Measurements from ENCODE around the gene PROKR2. TPM values are rescaled to one million over a fixed set of nuclear protein-coding genes. Genes with fewer than 3 reads are reported as not detected.
A peak's percentile ranks its signal among the peaks of the same experiment; 100 is the strongest.

The PROKR2 gene
- total RNA-seq, 1 donor from 2014 or later: 5.9 TPM

DNA sequence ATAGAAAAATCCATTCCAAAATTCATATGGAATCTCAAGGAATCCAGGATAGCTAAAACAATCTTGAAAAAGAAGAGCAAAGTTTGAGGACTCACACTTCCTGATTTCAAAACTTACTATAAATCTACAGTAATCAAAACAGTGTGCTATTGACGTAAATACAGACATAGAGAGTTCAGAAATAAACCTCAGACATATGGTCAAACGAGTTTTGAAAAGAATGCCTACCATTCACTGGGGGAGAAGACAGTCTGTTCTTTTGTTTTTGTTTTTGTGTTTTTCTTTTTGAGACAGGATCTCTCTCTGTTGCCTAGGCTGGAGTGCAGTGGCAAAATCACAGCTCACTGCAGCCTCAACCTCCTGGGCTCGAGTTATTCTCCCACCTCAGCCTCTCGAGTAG, 25.3 kb upstream of the PROKR2 start:
- no peak for DNase-seq (ENCODE audit: extremely low spot score, unreplicated experiment)
- TF ChIP-seq, protein P1, sequence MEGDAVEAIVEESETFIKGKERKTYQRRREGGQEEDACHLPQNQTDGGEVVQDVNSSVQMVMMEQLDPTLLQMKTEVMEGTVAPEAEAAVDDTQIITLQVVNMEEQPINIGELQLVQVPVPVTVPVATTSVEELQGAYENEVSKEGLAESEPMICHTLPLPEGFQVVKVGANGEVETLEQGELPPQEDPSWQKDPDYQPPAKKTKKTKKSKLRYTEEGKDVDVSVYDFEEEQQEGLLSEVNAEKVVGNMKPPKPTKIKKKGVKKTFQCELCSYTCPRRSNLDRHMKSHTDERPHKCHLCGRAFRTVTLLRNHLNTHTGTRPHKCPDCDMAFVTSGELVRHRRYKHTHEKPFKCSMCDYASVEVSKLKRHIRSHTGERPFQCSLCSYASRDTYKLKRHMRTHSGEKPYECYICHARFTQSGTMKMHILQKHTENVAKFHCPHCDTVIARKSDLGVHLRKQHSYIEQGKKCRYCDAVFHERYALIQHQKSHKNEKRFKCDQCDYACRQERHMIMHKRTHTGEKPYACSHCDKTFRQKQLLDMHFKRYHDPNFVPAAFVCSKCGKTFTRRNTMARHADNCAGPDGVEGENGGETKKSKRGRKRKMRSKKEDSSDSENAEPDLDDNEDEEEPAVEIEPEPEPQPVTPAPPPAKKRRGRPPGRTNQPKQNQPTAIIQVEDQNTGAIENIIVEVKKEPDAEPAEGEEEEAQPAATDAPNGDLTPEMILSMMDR (conservative IDR thresholded peaks at IDR 0.05): no peak
- Mint-ChIP-seq H3K4me1 (ENCODE audit: unreplicated experiment) (no peaks in the 10 kb centered on the region), H3K4me3 (no peak overlapping the region), H3K9me3 (peaks cover 5% of the 10 kb centered on the region), H3K27ac (no peak overlapping the region), H3K36me3 (no peaks in the 10 kb centered on the region), H3K27me3 (peaks cover 16% of the 10 kb centered on the region)

DNA sequence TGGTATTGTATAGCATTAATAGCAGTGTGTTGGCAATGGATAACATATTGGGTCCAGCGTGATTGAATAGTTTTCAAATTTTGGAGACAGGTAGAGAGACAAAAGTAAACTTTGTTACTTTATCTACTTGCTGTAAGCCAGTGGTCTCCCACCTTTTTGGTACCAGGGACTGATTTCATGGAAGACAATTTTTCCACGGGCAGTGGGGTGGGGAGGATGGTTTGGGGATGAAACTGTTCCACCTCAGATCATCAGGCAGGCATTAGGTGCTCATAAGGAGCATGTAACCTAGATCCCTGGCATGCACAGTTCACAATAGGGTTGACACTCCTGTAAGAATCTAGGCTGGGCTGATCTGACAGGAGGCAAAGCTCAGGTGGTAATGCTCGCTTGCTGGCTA, 14.6 kb upstream of the PROKR2 start:
- TF ChIP-seq, protein P1 (conservative IDR thresholded peaks at IDR 0.05): no peak
- Mint-ChIP-seq H3K36me3 (no peaks in the 10 kb centered on the region), H3K27ac (no peak overlapping the region), H3K27me3 (peaks cover 13% of the 10 kb centered on the region), H3K9me3 (no peaks in the 10 kb centered on the region), H3K4me3 (no peak overlapping the region), H3K4me1 (ENCODE audit: unreplicated experiment) (no peaks in the 10 kb centered on the region)
- no peak for DNase-seq (ENCODE audit: extremely low spot score, unreplicated experiment)

DNA sequence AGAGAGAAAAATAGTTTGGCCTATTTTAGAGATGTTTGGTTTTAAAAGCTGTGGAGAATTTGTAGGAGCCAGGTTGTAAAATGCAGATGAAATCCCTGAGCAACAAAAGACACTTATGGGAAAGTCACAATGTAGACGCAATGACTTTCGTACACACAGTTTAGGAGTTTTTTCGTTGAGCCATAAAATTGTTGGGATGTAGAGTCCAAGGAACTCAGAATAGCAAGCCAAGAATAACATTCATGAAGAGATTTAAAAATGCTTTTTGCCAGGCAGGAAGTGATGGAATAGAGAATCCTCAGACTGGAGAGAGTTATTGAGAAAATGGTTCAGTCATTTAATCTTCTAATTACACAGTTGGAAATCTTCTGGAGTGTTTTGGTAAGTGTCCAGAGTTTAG, 11.5 kb upstream of the PROKR2 start:
- Mint-ChIP-seq H3K27me3 (peaks cover 18% of the 10 kb centered on the region), H3K27ac (no peak overlapping the region), H3K4me3 (no peak overlapping the region)

DNA sequence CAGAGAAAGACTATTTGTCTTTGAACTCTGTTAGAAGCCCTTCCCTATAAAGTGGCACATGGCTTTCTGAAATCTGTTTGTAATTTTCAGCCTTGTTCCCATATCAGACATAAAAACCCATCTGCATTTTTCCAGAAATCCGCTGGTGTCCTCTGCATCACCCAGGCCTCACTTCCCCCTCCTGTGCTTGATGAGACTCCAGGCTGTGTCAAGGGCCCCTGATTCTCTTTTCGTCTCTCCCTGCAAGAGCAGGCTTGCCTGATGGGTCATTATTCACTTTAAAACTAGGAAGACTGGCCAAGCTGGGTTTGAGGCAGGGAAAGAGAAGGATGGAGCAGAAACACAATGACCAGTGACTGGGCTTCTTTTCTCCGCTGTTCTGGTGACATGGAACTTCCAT, 10.6 kb upstream of the PROKR2 start:
- no peak for DNase-seq (ENCODE audit: extremely low spot score, unreplicated experiment)
- no peaks in the 10 kb centered on the region for H3K9me3 Mint-ChIP-seq
- H3K36me3 Mint-ChIP-seq: no peaks in the 10 kb centered on the region
- no peak overlapping the region for H3K27ac Mint-ChIP-seq
- H3K27me3 Mint-ChIP-seq: peaks cover 23% of the 10 kb centered on the region
- no peaks in the 10 kb centered on the region for H3K4me1 Mint-ChIP-seq (ENCODE audit: unreplicated experiment)
- no peak overlapping the region for H3K4me3 Mint-ChIP-seq
- TF ChIP-seq, protein P1 (conservative IDR thresholded peaks at IDR 0.05): no peak

More for the DNA sequence above, 11.5 kb upstream of the PROKR2 start:
- Mint-ChIP-seq H3K4me1 (ENCODE audit: unreplicated experiment) (no peaks in the 10 kb centered on the region), H3K9me3 (no peaks in the 10 kb centered on the region), H3K36me3 (no peaks in the 10 kb centered on the region)
- TF ChIP-seq, protein P1 (conservative IDR thresholded peaks at IDR 0.05): no peak
- DNase-seq (ENCODE audit: extremely low spot score, unreplicated experiment): no peak

DNA sequence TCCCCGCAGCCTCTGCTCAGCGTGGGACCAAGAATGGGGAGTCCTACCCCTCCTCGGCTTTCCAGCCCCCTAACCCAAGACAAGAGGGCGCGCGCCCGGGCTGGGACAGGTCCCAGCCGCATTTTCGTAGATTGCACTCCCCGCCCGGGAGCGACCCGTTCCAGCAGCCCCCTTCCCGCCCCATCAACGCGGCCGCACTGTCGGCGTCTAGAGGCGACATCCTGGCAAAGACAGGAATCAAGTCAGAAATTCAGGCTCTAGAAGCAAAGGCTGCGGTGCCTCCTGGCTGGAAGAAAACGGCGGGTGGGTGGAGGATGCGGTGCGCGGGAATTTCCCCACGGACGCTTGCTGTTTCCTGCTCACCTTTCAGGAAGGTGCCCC, 957 bp downstream of the PROKR2 start:
- DNase-seq (ENCODE audit: extremely low spot score, unreplicated experiment): no peak
- peaks cover 75% of the 10 kb centered on the region for H3K27me3 Mint-ChIP-seq
- peaks cover 3% of the 10 kb centered on the region for H3K36me3 Mint-ChIP-seq
- no peaks in the 10 kb centered on the region for H3K9me3 Mint-ChIP-seq
- H3K27ac Mint-ChIP-seq: no peak overlapping the region
- H3K4me1 Mint-ChIP-seq (ENCODE audit: unreplicated experiment): peaks cover 6% of the 10 kb centered on the region
- TF ChIP-seq, protein P1 (conservative IDR thresholded peaks at IDR 0.05): no peak
- H3K4me3 Mint-ChIP-seq: peak overlapping the region; percentile 83

DNA sequence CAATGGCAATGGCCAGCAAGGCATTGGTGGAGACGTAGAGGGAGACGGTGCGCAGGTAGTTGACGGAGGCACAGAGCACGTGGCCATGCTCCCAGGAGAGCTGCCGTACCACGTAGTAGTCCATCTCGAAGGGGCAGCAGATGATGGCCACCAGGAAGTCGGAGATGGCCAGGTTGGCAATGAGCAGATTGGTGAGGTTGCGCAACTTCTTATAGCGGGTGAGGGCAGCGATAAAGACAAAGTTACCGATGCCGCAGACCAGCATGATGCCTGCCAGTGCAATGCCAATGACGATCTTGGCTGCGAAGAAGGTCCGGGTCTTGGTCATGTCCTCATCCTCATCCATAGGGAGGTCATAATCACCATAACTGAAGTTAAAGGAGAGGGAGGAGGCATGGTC, 2.8 kb downstream of the PROKR2 start:
- Mint-ChIP-seq H3K4me3 (peak overlapping the region; percentile 14), H3K27me3 (peaks cover 65% of the 10 kb centered on the region), H3K4me1 (ENCODE audit: unreplicated experiment) (peaks cover 3% of the 10 kb centered on the region), H3K27ac (no peak overlapping the region), H3K9me3 (peaks cover 10% of the 10 kb centered on the region), H3K36me3 (peaks cover 3% of the 10 kb centered on the region)
- TF ChIP-seq, protein P1 (conservative IDR thresholded peaks at IDR 0.05): no peak
- no peak for DNase-seq (ENCODE audit: extremely low spot score, unreplicated experiment)

Data from type B pancreatic cell (in vitro differentiated cells).